Measurements from ENCODE around the gene EMP2. TPM values are rescaled to one million over a fixed set of nuclear protein-coding genes. Genes with fewer than 3 reads are reported as not detected.

EMP2 gene
- total RNA-seq, 1 donor from 2014 or later: 14.6 TPM

GRCh38 chr16:10612649-10613179, 32.3 kb upstream of the EMP2 start:
- no peak for DNase-seq (ENCODE audit: low spot score)
- peaks cover 21% of the 10 kb centered on the region for H3K27me3 Mint-ChIP-seq (ENCODE audit: low read depth)
- H3K36me3 Mint-ChIP-seq (ENCODE audit: low read depth): no peaks in the 10 kb centered on the region
- TF ChIP-seq CTCF (IDR thresholded peaks at IDR 0.05): no peak
- H3K9me3 Mint-ChIP-seq (ENCODE audit: low read depth): no peaks in the 10 kb centered on the region
- no peak overlapping the region for H3K4me3 Mint-ChIP-seq (ENCODE audit: unreplicated experiment)
- peaks cover 8% of the 10 kb centered on the region for H3K4me1 Mint-ChIP-seq (ENCODE audit: low read depth)
- H3K27ac Mint-ChIP-seq (ENCODE audit: unreplicated experiment): no peak overlapping the region

- Mint-ChIP-seq H3K27ac (ENCODE audit: unreplicated experiment) (no peak overlapping the region), H3K27me3 (ENCODE audit: low read depth) (peaks cover 22% of the 10 kb centered on the region), H3K4me3 (ENCODE audit: unreplicated experiment) (no peak overlapping the region), H3K36me3 (ENCODE audit: low read depth) (no peaks in the 10 kb centered on the region), H3K9me3 (ENCODE audit: low read depth) (no peaks in the 10 kb centered on the region), H3K4me1 (ENCODE audit: low read depth) (peaks cover 3% of the 10 kb centered on the region)
- no peak for DNase-seq (ENCODE audit: low spot score)
- TF ChIP-seq CTCF (IDR thresholded peaks at IDR 0.05): no peak
Observed at GRCh38 chr16:10611825-10612342, 31.5 kb upstream of the EMP2 start.

GRCh38 chr16:10610499-10611184, 30.2 kb upstream of the EMP2 start:
- H3K4me3 Mint-ChIP-seq (ENCODE audit: unreplicated experiment): no peak overlapping the region
- peaks cover 25% of the 10 kb centered on the region for H3K27me3 Mint-ChIP-seq (ENCODE audit: low read depth)
- H3K27ac Mint-ChIP-seq (ENCODE audit: unreplicated experiment): no peak overlapping the region
- H3K4me1 Mint-ChIP-seq (ENCODE audit: low read depth): peaks cover 3% of the 10 kb centered on the region
- no peaks in the 10 kb centered on the region for H3K9me3 Mint-ChIP-seq (ENCODE audit: low read depth)
- no peak for DNase-seq (ENCODE audit: low spot score)
- TF ChIP-seq CTCF (IDR thresholded peaks at IDR 0.05): no peak
- H3K36me3 Mint-ChIP-seq (ENCODE audit: low read depth): no peaks in the 10 kb centered on the region

- peaks cover 3% of the 10 kb centered on the region for H3K4me1 Mint-ChIP-seq (ENCODE audit: low read depth)
- no peaks in the 10 kb centered on the region for H3K36me3 Mint-ChIP-seq (ENCODE audit: low read depth)
- H3K27ac Mint-ChIP-seq (ENCODE audit: unreplicated experiment): no peak overlapping the region
- peaks cover 19% of the 10 kb centered on the region for H3K27me3 Mint-ChIP-seq (ENCODE audit: low read depth)
- H3K4me3 Mint-ChIP-seq (ENCODE audit: unreplicated experiment): no peak overlapping the region
- no peak for DNase-seq (ENCODE audit: low spot score)
- TF ChIP-seq CTCF (IDR thresholded peaks at IDR 0.05): no peak
- no peaks in the 10 kb centered on the region for H3K9me3 Mint-ChIP-seq (ENCODE audit: low read depth)
Observed at GRCh38 chr16:10609402-10609774, 29.0 kb upstream of the EMP2 start.

GRCh38 chr16:10608687-10609401, 28.4 kb upstream of the EMP2 start:
- peaks cover 17% of the 10 kb centered on the region for H3K27me3 Mint-ChIP-seq (ENCODE audit: low read depth)
- peaks cover 3% of the 10 kb centered on the region for H3K4me1 Mint-ChIP-seq (ENCODE audit: low read depth)
- H3K9me3 Mint-ChIP-seq (ENCODE audit: low read depth): peaks cover 1% of the 10 kb centered on the region
- DNase-seq (ENCODE audit: low spot score): no peak
- TF ChIP-seq CTCF (IDR thresholded peaks at IDR 0.05): no peak
- no peak overlapping the region for H3K4me3 Mint-ChIP-seq (ENCODE audit: unreplicated experiment)
- H3K27ac Mint-ChIP-seq (ENCODE audit: unreplicated experiment): no peak overlapping the region
- H3K36me3 Mint-ChIP-seq (ENCODE audit: low read depth): no peaks in the 10 kb centered on the region
